WTC11 (cell line): ENCODE data around the gene NBEAL1. TPM values are rescaled to one million over a fixed set of nuclear protein-coding genes. Genes with fewer than 3 reads are reported as not detected.
"Not testable (repeated sequence)": the region's sequence is repeated elsewhere in the genome, so short reads cannot be mapped to it uniquely, and the experiment has no call there.

Experiments
- ATAC-seq: fragments of 200-7000 bp; cut with Tn5 transposase; 2 replicates; pipeline ENCODE4 v1.10.0; 2021; ENCODE audit warnings: mild to moderate bottlenecking, moderate library complexity
- CTCF ChIA-PET: fragments of 300-600 bp; sonication (Branson Sonifier 250); formaldehyde crosslinking; loops from one replicate; lab custom pipeline; 2021; ENCODE audit warnings: antibody characterized with exemption; lab: Charles Lee
- POLR2A ChIA-PET: fragments of 350-600 bp; sonication (Branson Sonifier 250); formaldehyde crosslinking; loops from one replicate; lab custom pipeline; 2021; ENCODE audit warnings: antibody characterized with exemption; lab: Charles Lee
- DNase-seq: peaks from one replicate; pipeline ENCODE4 v3.0.0; 2021; ENCODE audit warnings: low spot score
- H3K27ac Mint-ChIP-seq: 2 replicates; pipeline ENCODE4 v1.8.0; 2021; ENCODE audit warnings: mixed read lengths
- H3K27me3 Mint-ChIP-seq: 2 replicates; pipeline ENCODE4 v1.8.0; 2021; ENCODE audit warnings: low read depth, mild to moderate bottlenecking, moderate library complexity, mixed read lengths
- H3K36me3 Mint-ChIP-seq: 2 replicates; pipeline ENCODE4 v1.8.0; 2021; ENCODE audit warnings: mixed read lengths
- H3K4me1 Mint-ChIP-seq: 2 replicates; pipeline ENCODE4 v1.8.0; 2022; ENCODE audit warnings: mixed read lengths
- H3K4me3 Mint-ChIP-seq: 2 replicates; pipeline ENCODE4 v1.8.0; 2021; ENCODE audit warnings: mild to moderate bottlenecking, moderate library complexity, mixed read lengths
- H3K9me3 Mint-ChIP-seq: 2 replicates; pipeline ENCODE4 v1.8.0; 2021; ENCODE audit warnings: mixed read lengths
- CBFB ChIP-seq: sonication (generic); formaldehyde crosslinking; IDR thresholded peaks from 2 replicates; pipeline ENCODE4 v1.8.1; 2022; ENCODE audit warnings: mild to moderate bottlenecking, low read depth, missing genetic modification reagents
- E2F1 ChIP-seq: sonication (generic); formaldehyde crosslinking; IDR thresholded peaks from 2 replicates; pipeline ENCODE4 v1.8.0; 2022; ENCODE audit warnings: mild to moderate bottlenecking, missing genetic modification reagents
- EMX1 ChIP-seq: fragments of 250-450 bp; sonication (Bioruptor Pico); IDR thresholded peaks from 2 replicates; pipeline ENCODE4 v1.8.0; 2021; ENCODE audit warnings: mild to moderate bottlenecking
- ESRRA ChIP-seq: sonication (generic); formaldehyde crosslinking; IDR thresholded peaks from 2 replicates; pipeline ENCODE4 v1.8.1; 2022; ENCODE audit warnings: mild to moderate bottlenecking, missing genetic modification reagents, borderline replicate concordance
- IRF1 ChIP-seq: sonication (generic); formaldehyde crosslinking; IDR thresholded peaks from 2 replicates; pipeline ENCODE4 v1.8.0; 2023; ENCODE audit warnings: missing genetic modification reagents
- JAZF1 ChIP-seq: fragments of 250-450 bp; sonication (Bioruptor Pico); IDR thresholded peaks from 2 replicates; pipeline ENCODE4 v1.9.0; 2021; ENCODE audit warnings: moderate library complexity, mild to moderate bottlenecking, inconsistent platforms
- KAT7 ChIP-seq: sonication (generic); formaldehyde crosslinking; IDR thresholded peaks from 2 replicates; pipeline ENCODE4 v1.8.1; 2023; ENCODE audit warnings: missing genetic modification reagents, mild to moderate bottlenecking, borderline replicate concordance
- MLX ChIP-seq: sonication (generic); formaldehyde crosslinking; IDR thresholded peaks from 2 replicates; pipeline ENCODE4 v1.8.1; 2023; ENCODE audit warnings: mild to moderate bottlenecking, missing genetic modification reagents, moderate library complexity
- MYBL2 ChIP-seq: sonication (generic); formaldehyde crosslinking; IDR thresholded peaks from 2 replicates; pipeline ENCODE4 v1.8.1; 2023; ENCODE audit warnings: mild to moderate bottlenecking, moderate library complexity, missing genetic modification reagents
- NFE2L1 ChIP-seq: sonication (generic); formaldehyde crosslinking; IDR thresholded peaks from 2 replicates; pipeline ENCODE4 v1.8.1; 2023; ENCODE audit warnings: missing genetic modification reagents
- TEAD4 ChIP-seq: sonication (generic); formaldehyde crosslinking; IDR thresholded peaks from 2 replicates; pipeline ENCODE4 v1.8.0; 2022; ENCODE audit warnings: mild to moderate bottlenecking, missing genetic modification reagents
- TP53 ChIP-seq: sonication (generic); formaldehyde crosslinking; IDR thresholded peaks from 2 replicates; pipeline ENCODE4 v1.8.1; 2023; ENCODE audit warnings: mild to moderate bottlenecking, missing genetic modification reagents
- ZNF138 ChIP-seq: sonication (generic); formaldehyde crosslinking; conservative IDR thresholded peaks from 2 replicates; pipeline ENCODE4 v1.8.1; 2022; ENCODE audit warnings: mild to moderate bottlenecking, moderate library complexity, missing genetic modification reagents
- ZNF317 ChIP-seq: sonication (generic); formaldehyde crosslinking; IDR thresholded peaks from 2 replicates; pipeline ENCODE4 v1.8.1; 2023; ENCODE audit warnings: low read depth, mild to moderate bottlenecking, moderate library complexity, missing genetic modification reagents, borderline replicate concordance
- ZNF416 ChIP-seq: fragments of 250-450 bp; sonication (Bioruptor Pico); IDR thresholded peaks from 2 replicates; pipeline ENCODE4 v1.9.0; 2021; ENCODE audit warnings: mild to moderate bottlenecking, inconsistent platforms
- total RNA-seq: library from RNA; stranded (reverse); gene quantifications from 3 replicates; pipeline ENCODE4 v1.2.3, GENCODE V29; 2021
- TF ChIP-seq, protein P1 (sequence below): fragments of 250-450 bp; sonication (Bioruptor Pico); conservative IDR thresholded peaks from 2 replicates; pipeline ENCODE4 v1.9.0; 2021; ENCODE audit warnings: mild to moderate bottlenecking
- TF ChIP-seq, protein P2 (sequence below): sonication (generic); formaldehyde crosslinking; IDR thresholded peaks from 2 replicates; pipeline ENCODE4 v1.8.1; 2023; ENCODE audit warnings: mild to moderate bottlenecking, missing genetic modification reagents, moderate library complexity
- TF ChIP-seq, protein P3 (sequence below): sonication (generic); formaldehyde crosslinking; IDR thresholded peaks from 2 replicates; pipeline ENCODE4 v1.8.1; 2022; ENCODE audit warnings: low read depth, mild to moderate bottlenecking, moderate library complexity, missing genetic modification reagents, borderline replicate concordance
- TF ChIP-seq, protein P4 (sequence below): sonication (generic); formaldehyde crosslinking; IDR thresholded peaks from 2 replicates; pipeline ENCODE4 v1.8.0; 2023; ENCODE audit warnings: missing genetic modification reagents, mild to moderate bottlenecking, borderline replicate concordance

Gene NBEAL1
- total RNA-seq, 1 experiment from 2014 or later: 10.5 TPM

GRCh38 chr2:203252818-203253217 is 238.1 kb downstream of the NBEAL1 start:
- ATAC-seq: no peak
- Mint-ChIP-seq H3K27me3 (no peaks in the 10 kb centered on the region), H3K27ac (no peak overlapping the region), H3K4me1 (no peaks in the 10 kb centered on the region), H3K9me3 (peaks cover 5% of the 10 kb centered on the region), H3K4me3 (no peak overlapping the region), H3K36me3 (peaks cover 34% of the 10 kb centered on the region)
- ChIA-PET CTCF (no interaction called here), POLR2A (no interaction called here)
- no peak for DNase-seq
- TF ChIP-seq, protein P1, sequence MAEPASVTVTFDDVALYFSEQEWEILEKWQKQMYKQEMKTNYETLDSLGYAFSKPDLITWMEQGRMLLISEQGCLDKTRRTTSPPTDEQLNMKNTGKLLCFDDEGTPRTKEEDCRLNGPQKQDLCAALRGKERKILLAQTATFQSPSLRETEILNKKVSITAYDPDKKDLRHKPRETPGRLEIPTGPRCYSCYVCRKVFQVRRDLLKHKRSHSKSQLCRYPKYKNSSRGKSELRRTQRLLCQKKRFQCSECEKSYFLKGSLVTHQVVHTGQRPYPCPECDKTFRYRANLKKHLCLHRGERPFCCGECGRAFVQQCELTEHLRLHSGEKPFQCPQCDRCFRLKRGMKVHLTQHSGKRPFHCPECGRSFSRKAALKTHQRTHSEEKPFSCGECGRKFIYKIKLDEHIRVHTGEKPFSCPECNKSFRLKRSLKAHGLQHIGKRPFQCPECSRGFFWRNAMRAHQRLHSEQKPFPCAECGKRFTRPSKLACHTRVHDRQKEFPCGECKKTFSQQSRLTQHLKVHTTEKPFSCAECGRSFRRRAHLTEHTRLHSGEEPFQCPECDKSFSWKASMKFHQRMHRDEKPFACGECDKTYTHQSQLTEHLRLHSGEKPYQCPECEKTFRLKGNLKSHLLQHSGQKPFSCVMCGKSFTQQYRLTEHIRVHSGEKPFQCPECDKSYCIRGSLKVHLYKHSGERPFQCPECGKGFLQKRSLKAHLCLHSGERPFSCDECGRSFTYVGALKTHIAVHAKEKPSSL (CRISPR knock-in tag): no peak
- no peak for TF ChIP-seq EMX1 (CRISPR knock-in tag)
- no peak for TF ChIP-seq ZNF138 (CRISPR knock-in tag)
- TF ChIP-seq TP53: no peak
- TF ChIP-seq ESRRA (CRISPR knock-in tag): no peak
- TF ChIP-seq JAZF1: no peak
- no peak for TF ChIP-seq MLX (CRISPR knock-in tag)
- TF ChIP-seq ZNF317 (CRISPR knock-in tag): no peak
- no peak for TF ChIP-seq ZNF416 (CRISPR knock-in tag)
- no peak for TF ChIP-seq IRF1 (CRISPR knock-in tag)
- TF ChIP-seq MYBL2: no peak
- TF ChIP-seq, protein P2, sequence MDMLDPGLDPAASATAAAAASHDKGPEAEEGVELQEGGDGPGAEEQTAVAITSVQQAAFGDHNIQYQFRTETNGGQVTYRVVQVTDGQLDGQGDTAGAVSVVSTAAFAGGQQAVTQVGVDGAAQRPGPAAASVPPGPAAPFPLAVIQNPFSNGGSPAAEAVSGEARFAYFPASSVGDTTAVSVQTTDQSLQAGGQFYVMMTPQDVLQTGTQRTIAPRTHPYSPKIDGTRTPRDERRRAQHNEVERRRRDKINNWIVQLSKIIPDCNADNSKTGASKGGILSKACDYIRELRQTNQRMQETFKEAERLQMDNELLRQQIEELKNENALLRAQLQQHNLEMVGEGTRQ (CRISPR knock-in tag): no peak
- TF ChIP-seq NFE2L1 (CRISPR knock-in tag): no peak
- no peak for TF ChIP-seq CBFB
- TF ChIP-seq E2F1 (CRISPR knock-in tag): no peak
- TF ChIP-seq, protein P3, sequence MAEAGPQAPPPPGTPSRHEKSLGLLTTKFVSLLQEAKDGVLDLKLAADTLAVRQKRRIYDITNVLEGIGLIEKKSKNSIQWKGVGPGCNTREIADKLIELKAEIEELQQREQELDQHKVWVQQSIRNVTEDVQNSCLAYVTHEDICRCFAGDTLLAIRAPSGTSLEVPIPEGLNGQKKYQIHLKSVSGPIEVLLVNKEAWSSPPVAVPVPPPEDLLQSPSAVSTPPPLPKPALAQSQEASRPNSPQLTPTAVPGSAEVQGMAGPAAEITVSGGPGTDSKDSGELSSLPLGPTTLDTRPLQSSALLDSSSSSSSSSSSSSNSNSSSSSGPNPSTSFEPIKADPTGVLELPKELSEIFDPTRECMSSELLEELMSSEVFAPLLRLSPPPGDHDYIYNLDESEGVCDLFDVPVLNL: no peak
- no peak for TF ChIP-seq TEAD4 (CRISPR knock-in tag)
- TF ChIP-seq, protein P4, sequence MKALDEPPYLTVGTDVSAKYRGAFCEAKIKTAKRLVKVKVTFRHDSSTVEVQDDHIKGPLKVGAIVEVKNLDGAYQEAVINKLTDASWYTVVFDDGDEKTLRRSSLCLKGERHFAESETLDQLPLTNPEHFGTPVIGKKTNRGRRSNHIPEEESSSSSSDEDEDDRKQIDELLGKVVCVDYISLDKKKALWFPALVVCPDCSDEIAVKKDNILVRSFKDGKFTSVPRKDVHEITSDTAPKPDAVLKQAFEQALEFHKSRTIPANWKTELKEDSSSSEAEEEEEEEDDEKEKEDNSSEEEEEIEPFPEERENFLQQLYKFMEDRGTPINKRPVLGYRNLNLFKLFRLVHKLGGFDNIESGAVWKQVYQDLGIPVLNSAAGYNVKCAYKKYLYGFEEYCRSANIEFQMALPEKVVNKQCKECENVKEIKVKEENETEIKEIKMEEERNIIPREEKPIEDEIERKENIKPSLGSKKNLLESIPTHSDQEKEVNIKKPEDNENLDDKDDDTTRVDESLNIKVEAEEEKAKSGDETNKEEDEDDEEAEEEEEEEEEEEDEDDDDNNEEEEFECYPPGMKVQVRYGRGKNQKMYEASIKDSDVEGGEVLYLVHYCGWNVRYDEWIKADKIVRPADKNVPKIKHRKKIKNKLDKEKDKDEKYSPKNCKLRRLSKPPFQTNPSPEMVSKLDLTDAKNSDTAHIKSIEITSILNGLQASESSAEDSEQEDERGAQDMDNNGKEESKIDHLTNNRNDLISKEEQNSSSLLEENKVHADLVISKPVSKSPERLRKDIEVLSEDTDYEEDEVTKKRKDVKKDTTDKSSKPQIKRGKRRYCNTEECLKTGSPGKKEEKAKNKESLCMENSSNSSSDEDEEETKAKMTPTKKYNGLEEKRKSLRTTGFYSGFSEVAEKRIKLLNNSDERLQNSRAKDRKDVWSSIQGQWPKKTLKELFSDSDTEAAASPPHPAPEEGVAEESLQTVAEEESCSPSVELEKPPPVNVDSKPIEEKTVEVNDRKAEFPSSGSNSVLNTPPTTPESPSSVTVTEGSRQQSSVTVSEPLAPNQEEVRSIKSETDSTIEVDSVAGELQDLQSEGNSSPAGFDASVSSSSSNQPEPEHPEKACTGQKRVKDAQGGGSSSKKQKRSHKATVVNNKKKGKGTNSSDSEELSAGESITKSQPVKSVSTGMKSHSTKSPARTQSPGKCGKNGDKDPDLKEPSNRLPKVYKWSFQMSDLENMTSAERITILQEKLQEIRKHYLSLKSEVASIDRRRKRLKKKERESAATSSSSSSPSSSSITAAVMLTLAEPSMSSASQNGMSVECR (CRISPR knock-in tag): no peak
- no peak for TF ChIP-seq KAT7 (CRISPR knock-in tag)

- DNase-seq, CTCF ChIA-PET, H3K27ac Mint-ChIP-seq, ATAC-seq, H3K9me3 Mint-ChIP-seq, H3K4me3 Mint-ChIP-seq, H3K27me3 Mint-ChIP-seq, H3K4me1 Mint-ChIP-seq: not testable (repeated sequence)
- peaks cover 36% of the 10 kb centered on the region for H3K36me3 Mint-ChIP-seq
- POLR2A ChIA-PET: interaction anchor here (0.7 kb wide), 1 partner anchor 498 kb away, joined by 4 read pairs; no protein-coding TSS in a partner anchor
Observed at GRCh38 chr2:203253422-203254095, 238.9 kb downstream of the NBEAL1 start.
